Neural progenitor cell (in vitro differentiated cells): ENCODE results near the gene FAM163A. TPM values are rescaled to one million over a fixed set of nuclear protein-coding genes. Genes with fewer than 3 reads are reported as not detected.
A peak's percentile ranks its signal among the peaks of the same experiment; 100 is the strongest.

Experiments used
- DNase-seq: peaks from one replicate; pipeline ENCODE4 v3.0.0-alpha.2; 2016; ENCODE audit warnings: low spot score
- H2AFZ ChIP-seq: fragments of 200-600 bp; sonication (generic); replicated peaks from 2 replicates; pipeline ENCODE4 v1.6.1; 2016; ENCODE audit warnings: antibody characterized with exemption
- H3F3A ChIP-seq: fragments of 200-600 bp; sonication (generic); 2 replicates; pipeline ENCODE4 v1.6.1; 2016; ENCODE audit warnings: antibody characterized with exemption, low read depth
- H3K27ac ChIP-seq: fragments of 200-600 bp; sonication (generic); 2 replicates; pipeline ENCODE4 v1.5.1; 2016; ENCODE audit warnings: mild to moderate bottlenecking
- H3K27me3 ChIP-seq: fragments of 200-600 bp; sonication (generic); 2 replicates; pipeline ENCODE4 v1.6.1; 2016; ENCODE audit warnings: mild to moderate bottlenecking, moderate library complexity
- H3K36me3 ChIP-seq: fragments of 200-600 bp; sonication (generic); 2 replicates; pipeline ENCODE4 v1.5.1; 2016
- H3K4me1 ChIP-seq: fragments of 200-600 bp; sonication (generic); 2 replicates; pipeline ENCODE4 v1.6.1; 2016; ENCODE audit warnings: mixed run types
- H3K4me2 ChIP-seq: fragments of 200-600 bp; sonication (generic); 2 replicates; pipeline ENCODE4 v1.6.1; 2016
- H3K4me3 ChIP-seq: fragments of 200-600 bp; sonication (generic); 2 replicates; pipeline ENCODE4 v1.5.1; 2016
- H3K79me2 ChIP-seq: fragments of 200-600 bp; sonication (generic); 2 replicates; pipeline ENCODE4 v1.6.1; 2016; ENCODE audit warnings: low read depth
- H3K9ac ChIP-seq: fragments of 200-600 bp; sonication (generic); 2 replicates; pipeline ENCODE4 v1.6.1; 2016
- H3K9me3 ChIP-seq: fragments of 200-600 bp; sonication (generic); 2 replicates; pipeline ENCODE4 v1.5.1; 2016; ENCODE audit warnings: low read depth
- H4K20me1 ChIP-seq: fragments of 200-600 bp; sonication (generic); 2 replicates; pipeline ENCODE4 v1.6.1; 2016; ENCODE audit warnings: low read depth
- H3K27ac Mint-ChIP-seq: 3 replicates; pipeline ENCODE4 v1.8.0; 2021; ENCODE audit warnings: mixed read lengths
- H3K27me3 Mint-ChIP-seq: 2 replicates; pipeline ENCODE4 v1.8.0; 2022; ENCODE audit warnings: low read depth, mild to moderate bottlenecking, inconsistent platforms, moderate library complexity, mixed read lengths; ENCODE audit not compliant: insufficient read depth
- H3K36me3 Mint-ChIP-seq: 3 replicates; pipeline ENCODE4 v1.8.0; 2021; ENCODE audit warnings: mixed read lengths
- H3K4me1 Mint-ChIP-seq: 3 replicates; pipeline ENCODE4 v1.8.0; 2021; ENCODE audit warnings: mixed read lengths
- H3K4me3 Mint-ChIP-seq: 3 replicates; pipeline ENCODE4 v1.8.0; 2021; ENCODE audit warnings: mild to moderate bottlenecking, moderate library complexity, mixed read lengths
- H3K9me3 Mint-ChIP-seq: 3 replicates; pipeline ENCODE4 v1.8.0; 2020; ENCODE audit warnings: mixed read lengths
- CTCF ChIP-seq: fragments of 200-600 bp; sonication (generic); IDR thresholded peaks from 2 replicates; pipeline ENCODE4 v1.5.1; 2017; ENCODE audit warnings: antibody characterized with exemption, mild to moderate bottlenecking
- EZH2 ChIP-seq: fragments of 200-600 bp; sonication (generic); IDR thresholded peaks from 2 replicates; pipeline ENCODE4 v1.6.1; 2017; ENCODE audit warnings: antibody characterized with exemption, mild to moderate bottlenecking, moderate library complexity
- EZH2phosphoT487 ChIP-seq: fragments of 200-600 bp; sonication (generic); IDR thresholded peaks from 2 replicates; pipeline ENCODE4 v1.6.1; 2017; ENCODE audit warnings: antibody characterized with exemption
- total RNA-seq: library from RNA; depleted of rRNA; stranded (reverse); fragments of >200 nt; gene quantifications from 2 replicates; pipeline ENCODE4 v1.2.3, GENCODE V29; 2015; ENCODE audit warnings: low replicate concordance

The FAM163A gene
- total RNA-seq, 1 donor from 2014 or later, result 0.11 TPM

- peak overlapping the region; percentile 8 for H3K27ac Mint-ChIP-seq
- no peaks in the 10 kb centered on the region for H3K79me2 ChIP-seq
- H3K9me3 ChIP-seq, result no peaks in the 10 kb centered on the region
- H3K4me1 ChIP-seq, result no peaks in the 10 kb centered on the region
- no peak overlapping the region for H3K4me3 ChIP-seq
- no peak overlapping the region for H2AFZ ChIP-seq
- H3K36me3 ChIP-seq, result no peaks in the 10 kb centered on the region
- H3K27me3 Mint-ChIP-seq, result no peaks in the 10 kb centered on the region
- H3K4me1 Mint-ChIP-seq, result peaks cover 15% of the 10 kb centered on the region
- no peaks in the 10 kb centered on the region for H3K36me3 Mint-ChIP-seq
- H3F3A ChIP-seq, result no peaks in the 10 kb centered on the region
- TF ChIP-seq CTCF (no peak), EZH2 (no peak), EZH2phosphoT487 (no peak)
- H3K9ac ChIP-seq, result no peak overlapping the region
- H4K20me1 ChIP-seq, result no peaks in the 10 kb centered on the region
- H3K9me3 Mint-ChIP-seq, result no peaks in the 10 kb centered on the region
- no peak overlapping the region for H3K27ac ChIP-seq
- no peaks in the 10 kb centered on the region for H3K27me3 ChIP-seq
- DNase-seq, result no peak
- H3K4me3 Mint-ChIP-seq, result no peak overlapping the region
- H3K4me2 ChIP-seq, result no peak overlapping the region
Measured at GRCh38 chr1:179781962-179782361, 38.9 kb downstream of the FAM163A start.

- Mint-ChIP-seq H3K4me1 (peaks cover 19% of the 10 kb centered on the region), H3K36me3 (no peaks in the 10 kb centered on the region), H3K4me3 (no peak overlapping the region), H3K27me3 (no peaks in the 10 kb centered on the region), H3K27ac (peak overlapping the region; percentile 68), H3K9me3 (no peaks in the 10 kb centered on the region)
- Histone ChIP-seq H3K4me1 (peaks cover 5% of the 10 kb centered on the region), H2AFZ (no peak overlapping the region), H4K20me1 (no peaks in the 10 kb centered on the region), H3F3A (no peaks in the 10 kb centered on the region), H3K36me3 (no peaks in the 10 kb centered on the region), H3K4me3 (no peak overlapping the region), H3K9ac (no peak overlapping the region), H3K9me3 (no peaks in the 10 kb centered on the region), H3K79me2 (no peaks in the 10 kb centered on the region), H3K27ac (no peak overlapping the region), H3K4me2 (no peak overlapping the region), H3K27me3 (no peaks in the 10 kb centered on the region)
- TF ChIP-seq CTCF (no peak), EZH2phosphoT487 (no peak), EZH2 (no peak)
- DNase-seq, result no peak
Measured at GRCh38 chr1:179785031-179785431, 41.9 kb downstream of the FAM163A start.

- H3K79me2 ChIP-seq, result no peaks in the 10 kb centered on the region
- H3K4me1 ChIP-seq, result peaks cover 5% of the 10 kb centered on the region
- no peak for DNase-seq
- Mint-ChIP-seq H3K9me3 (no peaks in the 10 kb centered on the region), H3K4me3 (no peak overlapping the region), H3K27me3 (no peaks in the 10 kb centered on the region), H3K27ac (no peak overlapping the region), H3K36me3 (no peaks in the 10 kb centered on the region), H3K4me1 (peaks cover 19% of the 10 kb centered on the region)
- no peak overlapping the region for H3K9ac ChIP-seq
- no peaks in the 10 kb centered on the region for H3K36me3 ChIP-seq
- no peak for TF ChIP-seq EZH2phosphoT487
- TF ChIP-seq CTCF, result no peak
- TF ChIP-seq EZH2, result no peak
- no peaks in the 10 kb centered on the region for H3K9me3 ChIP-seq
- no peak overlapping the region for H3K4me2 ChIP-seq
- H2AFZ ChIP-seq, result no peak overlapping the region
- H3F3A ChIP-seq, result no peaks in the 10 kb centered on the region
- H3K27me3 ChIP-seq, result no peaks in the 10 kb centered on the region
- no peak overlapping the region for H3K27ac ChIP-seq
- H3K4me3 ChIP-seq, result no peak overlapping the region
- no peaks in the 10 kb centered on the region for H4K20me1 ChIP-seq
Measured at GRCh38 chr1:179785728-179786127, 42.6 kb downstream of the FAM163A start.
